GM12872 (cell line): ENCODE measurements around the gene GAB2.

Source experiments
- CTCF ChIP-seq: IDR thresholded peaks from 3 replicates; pipeline ENCODE4 v1.5.1; 2011; ENCODE audit warnings: low read depth, mild to moderate bottlenecking, low read length, moderate library complexity; ENCODE audit not compliant: insufficient read depth

Gene GAB2

DNA sequence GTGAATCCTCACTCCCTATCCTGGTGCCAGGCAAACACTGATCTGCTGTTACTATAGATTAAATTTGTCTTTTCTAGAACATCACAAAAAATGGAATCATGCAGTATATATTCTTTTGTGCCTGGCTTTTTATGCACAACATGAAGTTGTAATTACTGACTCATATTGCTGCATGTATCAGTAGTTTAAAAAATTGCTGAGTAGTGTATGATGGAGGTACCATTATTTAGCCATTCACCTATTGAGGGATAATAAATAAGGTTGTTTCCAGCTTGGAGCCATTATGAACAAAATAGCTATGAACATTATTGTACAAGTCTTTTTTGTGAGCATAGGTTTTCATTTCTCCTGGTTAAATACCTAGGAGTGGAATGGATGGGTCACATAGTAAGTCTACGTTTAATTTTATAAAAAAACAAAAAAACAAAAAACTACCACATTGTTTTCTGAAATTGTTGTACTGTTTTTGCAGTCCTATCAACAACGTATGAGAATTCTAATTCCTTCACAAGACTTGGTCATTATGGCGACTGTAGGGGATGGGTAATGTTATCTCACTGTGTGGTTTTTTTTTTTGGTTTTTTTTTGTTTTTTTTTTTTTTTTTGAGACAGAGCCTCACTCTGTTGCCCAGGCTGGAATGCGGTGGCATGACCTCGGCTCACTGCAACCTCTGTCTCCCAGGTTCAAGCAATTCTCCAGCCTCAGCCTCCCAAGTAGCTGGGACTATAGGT, 117.3 kb downstream of the GAB2 start:
- TF ChIP-seq CTCF, result no peak

DNA sequence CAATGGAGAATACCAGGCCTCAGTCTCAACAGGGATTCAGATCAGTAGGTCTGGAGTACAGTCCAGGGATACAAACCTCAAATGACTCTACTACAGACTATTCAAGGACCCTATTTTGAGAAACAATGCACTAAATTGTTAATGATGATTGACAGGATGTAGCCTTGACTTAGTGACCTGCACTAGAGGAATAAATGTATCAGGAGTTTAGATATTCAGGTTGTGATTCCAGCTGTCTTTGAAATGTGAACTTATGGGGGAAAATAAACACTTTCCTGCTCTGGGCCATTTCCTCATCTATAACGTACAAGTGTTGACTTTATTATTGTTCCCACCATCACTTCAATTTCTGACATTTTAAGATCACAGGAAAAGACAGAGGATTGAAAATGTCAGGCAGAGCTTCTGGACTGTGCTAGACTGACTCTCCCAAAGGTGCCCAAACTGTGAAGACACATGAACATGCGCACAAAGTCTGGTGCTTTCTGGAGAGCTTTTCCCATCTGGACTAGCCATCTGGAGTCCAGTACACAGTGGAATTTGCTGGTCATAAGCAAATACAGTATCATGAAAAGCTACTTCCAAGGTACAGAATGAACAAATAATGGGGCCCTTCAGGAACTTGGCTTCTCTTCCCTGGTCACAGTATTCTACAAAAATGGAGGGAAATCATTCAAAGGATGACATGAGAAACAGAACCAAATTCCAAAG, 118.5 kb downstream of the GAB2 start:
- no peak for TF ChIP-seq CTCF

DNA sequence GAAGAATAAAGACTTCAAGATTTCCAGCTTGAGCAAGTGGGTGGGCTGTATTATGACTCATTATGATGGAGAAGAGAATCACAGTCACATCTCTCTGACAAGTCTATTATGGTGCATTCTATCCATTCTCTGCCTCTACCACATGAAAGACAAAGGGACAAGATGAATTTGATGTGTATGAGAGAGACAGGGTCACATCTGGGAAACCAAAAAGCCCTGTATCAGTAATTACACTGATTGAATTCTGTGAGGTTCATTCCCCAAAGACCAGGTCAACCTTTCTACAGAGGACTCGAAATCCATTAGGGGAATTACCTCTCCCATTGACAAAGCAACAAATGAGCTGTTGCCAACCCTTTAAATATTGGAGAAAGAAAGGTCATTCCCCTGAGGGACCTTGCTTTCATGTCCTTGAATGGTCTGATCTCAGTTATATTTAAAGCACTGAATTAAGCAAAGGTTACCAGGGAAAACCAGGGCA, 119.3 kb downstream of the GAB2 start:
- TF ChIP-seq CTCF, result no peak

DNA sequence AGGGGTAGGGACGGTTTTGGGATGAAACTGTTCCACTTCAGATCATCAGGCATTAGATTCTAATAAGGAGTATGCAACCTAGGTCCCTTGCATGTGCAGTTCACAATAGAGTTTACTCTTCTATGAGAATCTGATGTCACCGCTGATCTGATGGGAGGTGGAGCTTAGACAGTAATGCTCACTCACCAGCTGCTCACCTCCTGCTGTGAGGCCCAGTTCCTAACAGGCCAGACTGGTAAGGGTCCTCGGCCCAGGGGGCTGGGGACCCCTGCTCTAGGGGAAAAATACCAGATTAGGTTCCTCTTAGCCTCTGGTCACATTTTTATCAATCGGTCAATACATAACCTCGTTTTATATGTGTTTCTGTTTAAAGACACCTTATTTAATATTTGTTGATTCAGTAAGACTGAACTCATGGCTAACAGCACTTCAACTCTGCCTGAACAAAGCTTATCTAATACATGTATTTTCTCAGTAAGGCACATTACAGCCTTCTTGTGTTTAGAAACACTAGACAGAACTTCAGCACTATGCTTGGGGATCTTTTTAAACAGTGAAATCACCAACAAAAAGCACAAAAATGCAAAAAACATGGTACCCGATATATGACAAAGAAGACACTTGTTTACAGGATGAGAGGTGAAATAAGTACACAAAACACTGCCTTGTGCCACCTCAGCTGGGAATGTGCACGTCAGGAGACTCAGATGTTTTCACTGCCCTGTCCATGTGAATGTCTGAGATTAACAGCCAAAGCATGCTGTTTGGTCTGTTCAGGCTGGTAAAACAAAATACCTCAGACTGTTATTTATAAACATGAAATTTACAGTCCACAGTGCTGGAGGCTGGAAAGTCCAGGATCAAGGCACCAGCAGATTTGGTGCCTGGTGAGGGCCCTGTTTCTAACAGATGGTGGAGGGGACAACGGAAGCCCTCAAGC, 121.4 kb downstream of the GAB2 start:
- no peak for TF ChIP-seq CTCF

DNA sequence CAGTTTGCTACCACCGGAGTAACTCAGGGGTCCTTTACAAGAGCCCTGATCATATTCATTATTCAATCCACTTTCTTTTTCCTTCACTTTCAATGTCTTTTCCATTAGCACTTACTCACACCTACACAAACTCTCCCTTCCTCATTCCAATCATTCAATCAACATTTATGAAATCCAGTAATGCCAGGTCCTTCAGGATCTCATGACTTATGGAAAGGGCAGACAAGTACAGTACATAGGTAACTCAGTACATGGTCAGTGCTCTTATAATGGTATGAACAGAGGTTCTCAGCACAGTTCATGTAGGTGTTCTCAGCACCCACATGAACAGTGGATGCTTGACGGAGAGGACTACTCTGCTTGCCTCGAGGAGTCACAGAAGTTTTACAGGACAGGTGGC, 122.3 kb downstream of the GAB2 start:
- TF ChIP-seq CTCF, result no peak

DNA sequence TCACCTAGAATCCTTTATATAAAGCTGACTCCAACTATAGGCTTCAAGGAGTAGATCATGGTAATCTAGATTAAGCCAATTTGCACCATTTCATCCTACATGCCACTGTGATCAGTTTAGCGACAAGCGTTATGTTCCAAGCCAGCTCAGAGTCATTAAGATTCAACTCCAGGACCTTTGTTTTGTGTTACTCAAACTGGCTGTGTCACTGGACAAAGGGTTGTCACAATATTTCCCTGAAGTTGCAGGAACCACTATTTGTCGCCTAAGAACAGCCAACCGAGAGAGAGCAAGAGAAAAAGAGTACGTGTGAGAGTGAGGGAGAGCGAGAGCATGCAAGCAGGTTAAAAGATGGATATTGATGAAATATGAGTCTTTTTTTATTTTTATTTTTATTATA, 124.1 kb downstream of the GAB2 start:
- no peak for TF ChIP-seq CTCF
